ENCODE results near the gene PTPRD. TPM values are rescaled to one million over a fixed set of nuclear protein-coding genes. Genes with fewer than 3 reads are reported as not detected.

PTPRD gene
- total RNA-seq, 1 experiment from 2014 or later: 32.5 TPM

- Histone ChIP-seq H3K23me2 (ENCODE audit: insufficient read length, low read depth, low read length, poor library complexity, severe bottlenecking) (no peaks in the 10 kb centered on the region), H3K9ac (ENCODE audit: extremely low read depth, insufficient read length, low read length) (no peak overlapping the region), H3K27ac (ENCODE audit: insufficient read length, low read depth, low read length) (peak overlapping the region; percentile 71), H3K4me2 (ENCODE audit: insufficient read depth, insufficient read length, low read length) (no peak overlapping the region), H3K14ac (ENCODE audit: insufficient read depth, low read length) (no peak overlapping the region), H2BK15ac (ENCODE audit: low read depth, low read length) (no peak overlapping the region), H4K8ac (replicated peaks; ENCODE audit: insufficient read length, low read depth, low read length) (no peak overlapping the region), H3K27me3 (ENCODE audit: insufficient read depth, low read length) (no peaks in the 10 kb centered on the region), H4K5ac (ENCODE audit: insufficient read length, low read depth, low read length) (no peak overlapping the region), H2BK5ac (ENCODE audit: insufficient read length, low read length) (no peak overlapping the region), H3T11ph (ENCODE audit: low read length) (no peak overlapping the region), H2BK12ac (ENCODE audit: insufficient read length, low read depth, low read length) (no peak overlapping the region), H3K18ac (ENCODE audit: insufficient read length, low read depth, low read length) (no peak overlapping the region), H2AK5ac (ENCODE audit: insufficient read length, low read length) (no peak overlapping the region), H3K56ac (ENCODE audit: insufficient read length, low read depth, low read length) (no peak overlapping the region), H2BK120ac (ENCODE audit: low read depth, low read length, poor library complexity, severe bottlenecking) (no peak overlapping the region), H4K91ac (ENCODE audit: insufficient read length, low read depth, low read length) (no peak overlapping the region), H4K20me1 (ENCODE audit: control insufficient read depth, insufficient read depth, insufficient read length) (no peaks in the 10 kb centered on the region), H3K23ac (ENCODE audit: insufficient read length, low read depth, low read length) (no peak overlapping the region), H3K4ac (ENCODE audit: low read depth, low read length) (no peak overlapping the region), H2BK20ac (ENCODE audit: low read depth, low read length, poor library complexity, severe bottlenecking) (no peak overlapping the region), H2AFZ (ENCODE audit: low read length) (no peak overlapping the region), H3K79me1 (ENCODE audit: insufficient read depth, low read depth, low read length, poor library complexity, severe bottlenecking) (no peaks in the 10 kb centered on the region), H3K9me3 (ENCODE audit: control insufficient read depth, low read depth, low read length) (no peaks in the 10 kb centered on the region), H3K79me2 (ENCODE audit: insufficient read depth, low read length) (no peaks in the 10 kb centered on the region), H3K4me1 (ENCODE audit: insufficient read depth, low read length) (peaks cover 2% of the 10 kb centered on the region; the same call in 1 of the 2 replicates)
- Mint-ChIP-seq H3K9me3 (no peaks in the 10 kb centered on the region), H3K4me1 (peaks cover 45 to 47% of the 10 kb centered on the region in 2 experiments), H3K27me3 (ENCODE audit: low read depth) (no peaks in the 10 kb centered on the region), H3K4me3 (no peak overlapping the region), H3K27ac (peak overlapping the region; percentile 80 to 95 (median 92)), H3K36me3 (ENCODE audit: insufficient read depth in 1 of 3, low read depth in 3 of 3) (no peaks in the 10 kb centered on the region)
- TF ChIP-seq, protein P1, sequence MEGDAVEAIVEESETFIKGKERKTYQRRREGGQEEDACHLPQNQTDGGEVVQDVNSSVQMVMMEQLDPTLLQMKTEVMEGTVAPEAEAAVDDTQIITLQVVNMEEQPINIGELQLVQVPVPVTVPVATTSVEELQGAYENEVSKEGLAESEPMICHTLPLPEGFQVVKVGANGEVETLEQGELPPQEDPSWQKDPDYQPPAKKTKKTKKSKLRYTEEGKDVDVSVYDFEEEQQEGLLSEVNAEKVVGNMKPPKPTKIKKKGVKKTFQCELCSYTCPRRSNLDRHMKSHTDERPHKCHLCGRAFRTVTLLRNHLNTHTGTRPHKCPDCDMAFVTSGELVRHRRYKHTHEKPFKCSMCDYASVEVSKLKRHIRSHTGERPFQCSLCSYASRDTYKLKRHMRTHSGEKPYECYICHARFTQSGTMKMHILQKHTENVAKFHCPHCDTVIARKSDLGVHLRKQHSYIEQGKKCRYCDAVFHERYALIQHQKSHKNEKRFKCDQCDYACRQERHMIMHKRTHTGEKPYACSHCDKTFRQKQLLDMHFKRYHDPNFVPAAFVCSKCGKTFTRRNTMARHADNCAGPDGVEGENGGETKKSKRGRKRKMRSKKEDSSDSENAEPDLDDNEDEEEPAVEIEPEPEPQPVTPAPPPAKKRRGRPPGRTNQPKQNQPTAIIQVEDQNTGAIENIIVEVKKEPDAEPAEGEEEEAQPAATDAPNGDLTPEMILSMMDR (conservative IDR thresholded peaks at IDR 0.05): no peak
- DNase-seq: peak; percentile 58
- WGBS (ENCODE audit: extremely low coverage, insufficient read length, low lambda C conversion rate): no CpG with 5 or more reads among the region's 1 CpG
Observed at GRCh38 chr9:10008101-10008799, 604.6 kb downstream of the PTPRD start.

Data from H9 (cell line).